GM06990 (cell line): Measurements from ENCODE around the gene ATP1A1.

Experiments
- DNase-seq: peaks from one replicate; pipeline ENCODE4 v3.0.0-alpha.2; 2011; ENCODE audit not compliant: insufficient read length; ENCODE audit errors: extremely low read depth
- H3K27me3 ChIP-seq: replicated peaks from 2 replicates; pipeline ENCODE4 v1.6.0; 2011; ENCODE audit warnings: low read length; ENCODE audit not compliant: control insufficient read depth, insufficient read depth
- H3K36me3 ChIP-seq: 2 replicates; pipeline ENCODE4 v1.5.1; 2011; ENCODE audit warnings: low read length; ENCODE audit not compliant: control insufficient read depth, insufficient read depth
- H3K4me3 ChIP-seq: replicated peaks from 2 replicates; pipeline ENCODE4 v1.5.1; 2011; ENCODE audit warnings: low read depth, mild to moderate bottlenecking, control low read depth, low read length
- TF ChIP-seq, protein P1 (sequence below): IDR thresholded peaks from 2 replicates; pipeline ENCODE4 v1.5.1; 2011; ENCODE audit warnings: low read length, control low read depth, mild to moderate bottlenecking, inconsistent platforms; ENCODE audit not compliant: insufficient read depth, poor library complexity, severe bottlenecking

ATP1A1 gene

DNA sequence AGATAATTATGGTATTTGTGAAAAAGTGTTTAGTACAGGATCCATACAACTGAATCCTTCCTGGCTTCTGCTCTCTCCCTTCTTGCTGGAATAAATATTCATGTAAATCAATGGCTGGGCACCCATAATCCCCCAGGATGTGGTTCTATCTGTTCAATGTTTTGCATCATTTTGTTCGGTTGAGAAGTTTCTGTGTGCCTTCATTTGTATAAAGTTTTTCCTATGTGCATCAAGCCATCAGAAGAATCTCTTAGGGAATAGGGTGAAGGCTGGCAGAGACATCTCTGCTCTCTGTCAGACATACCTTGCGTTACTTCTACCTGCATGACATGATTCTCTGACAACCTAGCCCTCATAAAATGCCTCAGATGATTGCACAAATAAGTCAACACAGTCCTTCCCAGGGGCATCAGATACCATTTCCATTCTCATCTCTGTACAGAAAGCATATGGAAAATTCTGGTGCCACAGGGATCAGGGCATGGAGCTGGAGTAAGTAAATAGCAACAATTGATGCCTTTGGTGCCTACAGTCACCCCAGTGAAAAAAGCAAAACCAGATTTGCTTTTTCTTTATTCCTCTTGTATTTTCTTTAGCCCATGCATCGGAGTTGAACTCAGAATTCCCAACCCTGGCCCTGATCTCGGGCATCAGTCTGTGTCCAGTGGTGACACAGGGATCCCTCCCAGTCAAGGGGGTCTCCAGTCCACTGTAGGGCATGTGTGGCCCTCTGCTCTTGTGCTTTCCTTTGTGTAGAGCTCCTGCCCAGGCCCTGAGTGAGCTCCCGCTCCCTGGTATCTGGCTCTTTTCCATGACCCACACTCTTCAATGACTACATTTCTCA is 39.7 kb upstream of the ATP1A1 start:
- no peaks in the 10 kb centered on the region; the same call in 1 of the 2 replicates for H3K27me3 ChIP-seq
- no peak overlapping the region for H3K4me3 ChIP-seq
- TF ChIP-seq, protein P1, sequence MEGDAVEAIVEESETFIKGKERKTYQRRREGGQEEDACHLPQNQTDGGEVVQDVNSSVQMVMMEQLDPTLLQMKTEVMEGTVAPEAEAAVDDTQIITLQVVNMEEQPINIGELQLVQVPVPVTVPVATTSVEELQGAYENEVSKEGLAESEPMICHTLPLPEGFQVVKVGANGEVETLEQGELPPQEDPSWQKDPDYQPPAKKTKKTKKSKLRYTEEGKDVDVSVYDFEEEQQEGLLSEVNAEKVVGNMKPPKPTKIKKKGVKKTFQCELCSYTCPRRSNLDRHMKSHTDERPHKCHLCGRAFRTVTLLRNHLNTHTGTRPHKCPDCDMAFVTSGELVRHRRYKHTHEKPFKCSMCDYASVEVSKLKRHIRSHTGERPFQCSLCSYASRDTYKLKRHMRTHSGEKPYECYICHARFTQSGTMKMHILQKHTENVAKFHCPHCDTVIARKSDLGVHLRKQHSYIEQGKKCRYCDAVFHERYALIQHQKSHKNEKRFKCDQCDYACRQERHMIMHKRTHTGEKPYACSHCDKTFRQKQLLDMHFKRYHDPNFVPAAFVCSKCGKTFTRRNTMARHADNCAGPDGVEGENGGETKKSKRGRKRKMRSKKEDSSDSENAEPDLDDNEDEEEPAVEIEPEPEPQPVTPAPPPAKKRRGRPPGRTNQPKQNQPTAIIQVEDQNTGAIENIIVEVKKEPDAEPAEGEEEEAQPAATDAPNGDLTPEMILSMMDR: no peak
- no peak for DNase-seq
- no peaks in the 10 kb centered on the region for H3K36me3 ChIP-seq

DNA sequence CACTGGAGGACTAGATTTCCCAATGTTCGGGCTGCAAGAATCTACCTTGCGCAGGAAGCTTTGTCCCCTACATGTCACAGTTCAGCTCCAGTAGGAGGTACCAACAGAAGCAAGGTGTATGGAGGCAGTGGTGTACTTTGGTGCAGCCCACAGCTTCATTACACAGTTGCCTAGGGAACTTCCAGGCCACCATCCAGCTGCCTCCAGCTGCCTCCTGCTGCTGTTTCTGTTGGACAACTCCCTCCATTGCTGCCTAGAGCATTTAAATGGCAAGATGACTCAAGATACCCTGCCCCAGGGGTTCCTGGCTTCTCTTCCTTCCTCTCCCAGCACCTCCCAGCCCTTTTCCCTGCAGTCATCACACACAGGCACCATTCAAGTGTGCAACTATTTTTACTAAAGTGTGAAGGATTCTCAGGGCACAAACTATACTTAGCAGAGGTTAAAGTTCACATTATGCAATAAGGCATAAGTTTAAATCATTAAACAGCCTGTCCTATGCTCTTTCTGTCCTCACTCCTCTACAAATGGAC is 39.0 kb upstream of the ATP1A1 start:
- TF ChIP-seq, protein P1: no peak
- Histone ChIP-seq H3K36me3 (no peaks in the 10 kb centered on the region), H3K4me3 (no peak overlapping the region), H3K27me3 (no peaks in the 10 kb centered on the region; the same call in 1 of the 2 replicates)
- DNase-seq: no peak

DNA sequence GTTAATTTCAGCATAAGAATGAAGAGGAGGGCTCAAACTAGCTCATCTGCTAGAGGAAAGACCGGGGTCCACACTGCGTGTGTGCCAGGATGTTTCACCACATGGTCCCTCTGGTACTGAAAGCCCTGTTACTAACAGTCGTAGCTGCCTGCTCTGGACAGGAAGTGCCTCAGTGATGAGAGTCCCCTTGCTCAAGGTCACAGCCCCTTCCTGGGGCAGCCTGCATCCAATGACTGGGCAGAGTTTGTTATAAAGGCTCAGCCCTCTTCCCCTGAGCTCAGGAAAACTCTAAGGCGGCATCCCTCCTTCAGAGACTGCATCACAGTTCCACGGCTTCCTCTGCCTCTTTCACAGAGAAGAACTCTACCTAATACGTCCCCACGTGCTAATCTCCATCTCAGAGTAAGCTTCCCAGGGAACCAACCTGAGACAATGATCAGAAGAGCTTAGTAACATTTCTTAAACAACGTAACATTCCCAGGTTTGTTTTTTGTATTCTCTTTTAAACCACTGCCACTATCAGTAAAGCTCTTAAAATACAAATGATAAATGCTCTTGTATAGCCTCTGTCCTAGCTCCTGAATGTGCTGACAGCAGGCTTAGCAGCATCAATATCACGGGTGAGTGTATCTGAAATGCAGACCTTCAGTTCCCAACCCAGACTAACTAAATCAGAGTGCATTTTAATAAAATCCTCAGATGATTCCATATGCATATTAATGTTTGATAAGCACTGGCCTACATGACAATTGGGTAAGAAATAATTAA is 38.0 kb upstream of the ATP1A1 start:
- Histone ChIP-seq H3K27me3 (no peaks in the 10 kb centered on the region; the same call in 1 of the 2 replicates), H3K4me3 (no peak overlapping the region), H3K36me3 (no peaks in the 10 kb centered on the region)
- no peak for DNase-seq
- TF ChIP-seq, protein P1: no peak

DNA sequence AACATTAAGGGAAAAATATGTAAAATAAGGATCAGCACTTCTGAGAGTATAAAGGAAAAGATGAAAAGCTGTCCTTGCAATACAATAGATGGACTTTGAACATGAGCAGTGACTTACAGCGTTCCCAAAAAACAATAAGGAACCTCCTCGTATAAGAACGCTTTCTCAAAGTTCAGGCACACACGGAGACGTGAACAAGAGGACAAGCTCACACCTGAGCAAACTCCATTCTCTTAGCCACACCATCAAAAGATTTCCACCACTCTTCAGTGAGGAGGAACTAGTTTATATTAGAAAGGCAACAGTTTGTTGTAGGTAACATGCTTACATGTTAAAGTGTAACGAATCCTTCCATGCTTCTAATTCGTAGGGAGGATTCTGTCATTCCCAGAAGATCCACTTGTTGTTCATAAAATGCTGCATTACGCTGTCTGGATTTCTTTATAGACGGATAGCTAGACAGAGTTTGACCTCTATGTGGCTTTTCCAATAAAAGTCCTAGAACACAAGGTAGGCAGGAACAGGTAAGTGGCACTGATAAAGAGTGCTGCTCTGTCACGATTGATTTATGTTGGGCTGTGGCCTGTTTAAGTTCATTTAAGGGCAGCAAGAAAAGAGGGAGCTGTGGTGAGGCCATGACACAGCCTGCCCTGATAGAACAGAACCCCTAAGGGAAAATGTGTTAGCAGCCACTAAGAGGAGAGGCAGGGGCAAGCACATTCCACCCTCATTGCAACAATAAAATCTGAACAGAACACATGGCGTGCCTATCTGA is 37.0 kb upstream of the ATP1A1 start:
- H3K4me3 ChIP-seq: no peak overlapping the region
- DNase-seq: no peak

DNA sequence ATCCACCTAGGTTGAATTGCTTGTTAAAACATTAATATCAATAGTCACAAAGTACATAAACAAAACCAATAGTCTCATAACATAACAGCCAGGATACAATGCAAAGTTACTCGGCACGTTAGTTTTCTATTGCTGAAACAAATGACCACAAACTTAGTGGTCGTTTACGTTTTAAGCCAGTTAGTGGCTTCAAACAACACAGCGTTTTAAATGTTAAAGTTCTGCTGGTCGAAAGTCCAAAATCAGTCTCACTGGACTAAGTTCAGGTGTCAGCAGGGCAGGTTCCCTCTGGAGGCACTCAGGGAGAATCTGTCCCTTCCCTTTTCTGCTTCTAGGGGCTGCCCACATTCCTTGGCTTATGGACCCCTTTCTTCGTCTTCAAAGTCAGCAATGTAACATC is 35.6 kb upstream of the ATP1A1 start:
- no peaks in the 10 kb centered on the region for H3K36me3 ChIP-seq
- no peak for DNase-seq

More for the DNA sequence above, 37.0 kb upstream of the ATP1A1 start:
- Histone ChIP-seq H3K36me3 (no peaks in the 10 kb centered on the region), H3K27me3 (no peaks in the 10 kb centered on the region; the same call in 1 of the 2 replicates)
- TF ChIP-seq, protein P1: no peak

More for the DNA sequence above, 35.6 kb upstream of the ATP1A1 start:
- Histone ChIP-seq H3K27me3 (no peaks in the 10 kb centered on the region; the same call in 1 of the 2 replicates), H3K4me3 (no peak overlapping the region)
- TF ChIP-seq, protein P1: no peak
